Frontal cortex (tissue), 4 donors: ENCODE data around the gene MC2R. TPM values are rescaled to one million over a fixed set of nuclear protein-coding genes. Genes with fewer than 3 reads are reported as not detected.
A peak's percentile ranks its signal among the peaks of the same experiment; 100 is the strongest.
"Not testable (repeated sequence)": the region's sequence is repeated elsewhere in the genome, so short reads cannot be mapped to it uniquely, and the experiment has no call there.

Experiments
- DNase-seq, 2 donors: peaks; one replicate each; pipeline ENCODE4 v3.0.0; 2012; ENCODE audit warnings: low spot score in 2 of 2
- FAIRE-seq: peaks from 2 replicates; lab custom pipeline; 2012; peaks lifted over from hg19 to GRCh38; lab: Jason Lieb, UNC
- total RNA-seq: library from RNA; depleted of rRNA; stranded (reverse); fragments of >200 nt; gene quantifications from one replicate; pipeline ENCODE4 v1.2.3, GENCODE V29; 2014
- donor health status: control.
- donor health status: control.
- donor health status: control.

The MC2R gene
- total RNA-seq, 1 donor from 2014 or later, result under 0.01 TPM

- FAIRE-seq (no peak), DNase-seq (no peak)
These were observed 19.8 kb downstream of the MC2R start for GRCh38 chr18:13895505-13896033.

- DNase-seq, result no peak
- no peak for FAIRE-seq
These were observed 20.8 kb downstream of the MC2R start for GRCh38 chr18:13894531-13894930.

- DNase-seq (no peak), FAIRE-seq (no peak)
These were observed 21.9 kb downstream of the MC2R start for GRCh38 chr18:13893418-13893760.

- FAIRE-seq (no peak), DNase-seq (no peak)
These were observed 23.2 kb downstream of the MC2R start for GRCh38 chr18:13892098-13892497.

GRCh38 chr18:13890761-13891361 is 24.5 kb downstream of the MC2R start:
- FAIRE-seq (no peak), DNase-seq (no peak)

GRCh38 chr18:13889671-13890070 is 25.7 kb downstream of the MC2R start:
- no peak for FAIRE-seq

GRCh38 chr18:13888191-13888716 is 27.1 kb downstream of the MC2R start:
- FAIRE-seq (no peak), DNase-seq (no peak)

More at GRCh38 chr18:13889671-13890070, 25.7 kb downstream of the MC2R start:
- DNase-seq, result no peak

- no peak for DNase-seq
- no peak for FAIRE-seq
These were observed 30.3 kb downstream of the MC2R start for GRCh38 chr18:13885009-13885408.

GRCh38 chr18:13879937-13880336 is 35.4 kb downstream of the MC2R start:
- no peak for DNase-seq
- FAIRE-seq, result no peak

GRCh38 chr18:13879492-13879891 is 35.8 kb downstream of the MC2R start:
- DNase-seq, result no peak
- no peak for FAIRE-seq

GRCh38 chr18:13878857-13879256 is 36.5 kb downstream of the MC2R start:
- FAIRE-seq (no peak), DNase-seq (no peak)

- FAIRE-seq (no peak), DNase-seq (no peak)
These were observed 38.2 kb downstream of the MC2R start for GRCh38 chr18:13877157-13877556.

GRCh38 chr18:13874558-13874957 is 40.8 kb downstream of the MC2R start:
- FAIRE-seq, result no peak

GRCh38 chr18:13872932-13873331 is 42.4 kb downstream of the MC2R start:
- DNase-seq, result no peak
- no peak for FAIRE-seq

More at GRCh38 chr18:13874558-13874957, 40.8 kb downstream of the MC2R start:
- no peak for DNase-seq

GRCh38 chr18:13872373-13872772 is 43.0 kb downstream of the MC2R start:
- DNase-seq (no peak), FAIRE-seq (no peak)

GRCh38 chr18:13871701-13872100 is 43.6 kb downstream of the MC2R start:
- DNase-seq, result no peak
- no peak for FAIRE-seq

GRCh38 chr18:13868501-13869271 is 46.6 kb downstream of the MC2R start:
- FAIRE-seq (no peak), DNase-seq (peak in 1 of 2 donors; percentile 27)

GRCh38 chr18:13862898-13863297 is 52.4 kb downstream of the MC2R start:
- FAIRE-seq, DNase-seq: not testable (repeated sequence)

- no peak for FAIRE-seq
- no peak for DNase-seq
These were observed 65.5 kb downstream of the MC2R start for GRCh38 chr18:13849791-13850190.

- DNase-seq (no peak), FAIRE-seq (no peak)
These were observed 78.8 kb downstream of the MC2R start for GRCh38 chr18:13836559-13836958.

- DNase-seq (no peak), FAIRE-seq (no peak)
These were observed 80.1 kb downstream of the MC2R start for GRCh38 chr18:13835202-13835601.
